ENCODE results near the gene SCN5A. TPM values are rescaled to one million over a fixed set of nuclear protein-coding genes. Genes with fewer than 3 reads are reported as not detected.

Gene SCN5A
- total RNA-seq, 1 experiment from 2014 or later = 11.5 TPM

DNA sequence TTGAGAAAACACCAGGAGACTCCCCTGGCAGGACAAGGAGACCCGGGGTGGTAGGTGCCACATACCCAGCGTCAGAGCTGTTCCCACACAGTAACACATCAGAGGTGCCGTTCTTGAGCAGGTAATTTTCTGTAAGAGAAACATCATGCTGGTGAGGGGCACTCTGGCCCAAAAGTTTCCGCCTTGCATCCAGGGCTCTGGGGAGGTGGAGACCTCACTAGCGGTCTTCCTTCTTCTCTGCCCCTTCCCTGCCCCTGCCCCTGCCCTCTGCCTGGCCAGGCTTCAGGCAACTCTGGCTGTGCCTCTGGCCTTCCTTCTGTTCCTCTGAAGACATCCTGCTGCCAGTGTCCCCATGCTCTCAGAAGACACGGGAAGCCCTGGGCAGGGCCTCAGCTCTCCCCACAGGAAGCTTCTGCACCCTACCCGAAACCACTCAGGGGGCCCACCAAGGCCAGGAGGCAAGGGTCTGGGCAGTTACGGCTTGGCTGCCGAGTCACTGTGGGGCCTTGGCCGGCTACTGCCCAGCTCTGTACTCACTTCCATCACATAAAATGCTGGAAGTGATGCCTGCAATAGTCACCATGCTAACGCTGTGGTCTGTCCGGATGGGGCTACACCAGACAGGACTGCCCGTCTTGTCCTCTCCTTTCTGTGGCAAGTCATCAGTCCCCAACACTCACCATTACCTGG, 41.3 kb downstream of the SCN5A start:
- ChIA-PET CTCF (no interaction called here), RAD21 (ENCODE audit: low non-redundant PET in 1 of 2, low total read pairs in 2 of 2, uncharacterized antibody in 2 of 2, unreplicated experiment in 2 of 2) (no interaction called here), POLR2A (no interaction called here)
- no TSS peak for BruUV-seq (replicated peaks)
- ATAC-seq (no peak), DNase-seq (ENCODE audit: low read depth, low spot score) (no peak)
- no peak for TF ChIP-seq FOSL1 (IDR thresholded peaks at IDR 0.05; ENCODE audit: low read depth)
- no peak for TF ChIP-seq POLR2AphosphoS5 (IDR thresholded peaks at IDR 0.05; ENCODE audit: low read depth, low read length)
- no peak for TF ChIP-seq TCF7L2 (IDR thresholded peaks at IDR 0.05; ENCODE audit: borderline replicate concordance, extremely low read depth, insufficient read depth, insufficient read length)
- no peak for TF ChIP-seq ELF1 (IDR thresholded peaks at IDR 0.05; ENCODE audit: borderline replicate concordance, low read depth)
- no peak for TF ChIP-seq EZH2phosphoT487 (IDR thresholded peaks at IDR 0.05; ENCODE audit: borderline replicate concordance)
- no peak for TF ChIP-seq SP1 (IDR thresholded peaks at IDR 0.05; ENCODE audit: low read depth)
- TF ChIP-seq, protein P1, sequence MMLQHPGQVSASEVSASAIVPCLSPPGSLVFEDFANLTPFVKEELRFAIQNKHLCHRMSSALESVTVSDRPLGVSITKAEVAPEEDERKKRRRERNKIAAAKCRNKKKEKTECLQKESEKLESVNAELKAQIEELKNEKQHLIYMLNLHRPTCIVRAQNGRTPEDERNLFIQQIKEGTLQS (IDR thresholded peaks at IDR 0.05) = no peak
- TF ChIP-seq POLR2A (IDR thresholded peaks at IDR 0.05; ENCODE audit: borderline replicate concordance, extremely low read depth, insufficient read depth, insufficient read length) = no peak
- TF ChIP-seq JUND (IDR thresholded peaks at IDR 0.05) = no peak
- TF ChIP-seq ZNF274 (IDR thresholded peaks at IDR 0.05; ENCODE audit: low read depth, low read length) = no peak
- TF ChIP-seq ZFX (IDR thresholded peaks at IDR 0.05) = no peak
- no peak for TF ChIP-seq YY1 (IDR thresholded peaks at IDR 0.05; ENCODE audit: extremely low read depth, insufficient replicate concordance, low read depth, low read length)
- TF ChIP-seq, protein P2, sequence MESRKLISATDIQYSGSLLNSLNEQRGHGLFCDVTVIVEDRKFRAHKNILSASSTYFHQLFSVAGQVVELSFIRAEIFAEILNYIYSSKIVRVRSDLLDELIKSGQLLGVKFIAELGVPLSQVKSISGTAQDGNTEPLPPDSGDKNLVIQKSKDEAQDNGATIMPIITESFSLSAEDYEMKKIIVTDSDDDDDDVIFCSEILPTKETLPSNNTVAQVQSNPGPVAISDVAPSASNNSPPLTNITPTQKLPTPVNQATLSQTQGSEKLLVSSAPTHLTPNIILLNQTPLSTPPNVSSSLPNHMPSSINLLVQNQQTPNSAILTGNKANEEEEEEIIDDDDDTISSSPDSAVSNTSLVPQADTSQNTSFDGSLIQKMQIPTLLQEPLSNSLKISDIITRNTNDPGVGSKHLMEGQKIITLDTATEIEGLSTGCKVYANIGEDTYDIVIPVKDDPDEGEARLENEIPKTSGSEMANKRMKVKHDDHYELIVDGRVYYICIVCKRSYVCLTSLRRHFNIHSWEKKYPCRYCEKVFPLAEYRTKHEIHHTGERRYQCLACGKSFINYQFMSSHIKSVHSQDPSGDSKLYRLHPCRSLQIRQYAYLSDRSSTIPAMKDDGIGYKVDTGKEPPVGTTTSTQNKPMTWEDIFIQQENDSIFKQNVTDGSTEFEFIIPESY (IDR thresholded peaks at IDR 0.05; ENCODE audit: extremely low read depth, insufficient replicate concordance, low read length) = no peak
- TF ChIP-seq EZH2 (IDR thresholded peaks at IDR 0.05) = no peak
- Histone ChIP-seq H3K9me3 (ENCODE audit: control insufficient read depth in 1 of 2, insufficient read depth in 1 of 2, low read depth in 1 of 2, low read length in 2 of 2) (no peaks in the 10 kb centered on the region), H3K27ac (ENCODE audit: low read depth, low read length) (no peak overlapping the region), H3K27me3 (ENCODE audit: insufficient read depth, low read length) (no peaks in the 10 kb centered on the region), H3K79me2 (ENCODE audit: insufficient read depth, low read length) (no peaks in the 10 kb centered on the region), H3K9ac (ENCODE audit: low read length) (no peak overlapping the region), H3K4me2 (ENCODE audit: low read length) (no peak overlapping the region), H4K20me1 (ENCODE audit: insufficient read depth) (no peaks in the 10 kb centered on the region), H3K9me2 (ENCODE audit: insufficient read depth) (no peaks in the 10 kb centered on the region), H3K36me3 (ENCODE audit: control insufficient read depth in 1 of 2, insufficient read depth in 2 of 2, low read length in 2 of 2) (no peaks in the 10 kb centered on the region), H3K4me1 (ENCODE audit: control insufficient read depth in 1 of 2, insufficient read depth in 2 of 2, low read length in 2 of 2) (no peaks in the 10 kb centered on the region), H3K4me3 (replicated peaks in 1 of 2; ENCODE audit: low read depth in 1 of 2, low read length in 2 of 2) (no peak overlapping the region), H2AFZ (ENCODE audit: low read depth, low read length, poor library complexity, severe bottlenecking) (no peak overlapping the region)
- intact Hi-C loops (cut with micrococcal nuclease) = no loop called here
